Muscle layer of colon (tissue), 2 donors: ENCODE results near the gene NOL9.

Experiments
- H3K27ac ChIP-seq: one replicate; pipeline ENCODE4 v1.7.0; 2013; ENCODE audit warnings: low read depth, mild to moderate bottlenecking, low read length, moderate library complexity
- H3K27me3 ChIP-seq, 2 donors: one replicate each; pipeline ENCODE4 v1.7.0; 2013; ENCODE audit warnings: low read length in 2 of 2, mild to moderate bottlenecking in 2 of 2; ENCODE audit not compliant: insufficient read depth in 2 of 2, control insufficient read depth in 1 of 2
- H3K36me3 ChIP-seq: one replicate; pipeline ENCODE4 v1.7.0; 2013; ENCODE audit warnings: mild to moderate bottlenecking, low read length; ENCODE audit not compliant: insufficient read depth
- H3K4me1 ChIP-seq: one replicate; pipeline ENCODE4 v1.7.0; 2013; ENCODE audit warnings: mild to moderate bottlenecking, low read length; ENCODE audit not compliant: insufficient read depth
- H3K4me3 ChIP-seq, 2 donors: one replicate each; pipeline ENCODE4 v1.7.0; 2013; ENCODE audit warnings: low read length in 2 of 2, low read depth in 1 of 2, mild to moderate bottlenecking in 1 of 2, moderate library complexity in 1 of 2
- H3K9ac ChIP-seq: one replicate; pipeline ENCODE4 v1.7.0; 2013; ENCODE audit warnings: low read length
- H3K9me3 ChIP-seq: one replicate; pipeline ENCODE4 v1.7.0; 2013; ENCODE audit warnings: mild to moderate bottlenecking, low read length
- donor health status: abdominal sarcoma.
- donor health status: Adenocarcinoma of cecum.

Gene NOL9

DNA sequence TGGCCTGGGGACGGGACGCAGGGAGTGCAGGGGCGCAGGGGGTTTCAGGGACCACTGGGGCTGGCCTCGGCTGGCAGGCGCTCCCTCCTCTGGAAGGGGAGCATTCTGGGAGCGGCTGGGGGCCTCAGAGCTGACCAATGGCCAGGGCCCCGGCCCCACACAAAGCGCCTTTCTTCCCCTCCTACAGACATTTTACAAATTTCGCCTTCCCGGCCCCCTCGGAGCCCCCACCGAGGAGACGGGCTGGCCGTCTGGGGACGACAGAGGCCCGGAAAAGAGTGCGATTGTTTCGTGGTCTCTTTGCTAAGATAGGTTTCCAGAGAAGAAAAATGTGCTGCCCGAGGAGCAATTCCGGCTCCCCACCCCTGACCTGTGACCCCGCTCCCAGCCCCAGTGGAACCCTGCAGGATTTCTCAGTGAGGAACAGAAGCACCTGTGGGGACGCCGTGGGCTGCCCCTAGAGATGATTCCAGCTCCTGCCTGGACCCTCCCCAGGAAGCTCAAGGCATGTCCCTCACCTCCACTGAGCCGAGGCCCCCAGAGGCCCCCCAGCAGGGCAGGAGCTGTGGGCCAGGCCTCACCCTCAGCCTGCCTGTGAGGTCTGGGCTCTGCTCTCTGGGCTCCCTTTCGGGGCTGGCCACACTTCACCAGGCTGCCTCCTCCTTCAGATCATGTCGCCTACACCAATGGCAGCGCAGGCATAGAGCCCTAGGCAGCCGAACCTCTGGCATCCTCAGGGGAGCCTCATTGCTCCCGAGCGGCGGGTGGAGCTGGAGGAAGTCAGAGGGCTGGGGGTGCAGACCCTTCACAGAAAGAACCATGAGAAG, 47.9 kb downstream of the NOL9 start:
- H3K9me3 ChIP-seq: no peaks in the 10 kb centered on the region
- H3K9ac ChIP-seq: no peak overlapping the region
- H3K4me3 ChIP-seq: no peak overlapping the region
- H3K27me3 ChIP-seq: peaks cover 0 to 5% of the 10 kb centered on the region in 2 donors
- no peaks in the 10 kb centered on the region for H3K4me1 ChIP-seq
- no peaks in the 10 kb centered on the region for H3K36me3 ChIP-seq
- H3K27ac ChIP-seq: no peak overlapping the region

DNA sequence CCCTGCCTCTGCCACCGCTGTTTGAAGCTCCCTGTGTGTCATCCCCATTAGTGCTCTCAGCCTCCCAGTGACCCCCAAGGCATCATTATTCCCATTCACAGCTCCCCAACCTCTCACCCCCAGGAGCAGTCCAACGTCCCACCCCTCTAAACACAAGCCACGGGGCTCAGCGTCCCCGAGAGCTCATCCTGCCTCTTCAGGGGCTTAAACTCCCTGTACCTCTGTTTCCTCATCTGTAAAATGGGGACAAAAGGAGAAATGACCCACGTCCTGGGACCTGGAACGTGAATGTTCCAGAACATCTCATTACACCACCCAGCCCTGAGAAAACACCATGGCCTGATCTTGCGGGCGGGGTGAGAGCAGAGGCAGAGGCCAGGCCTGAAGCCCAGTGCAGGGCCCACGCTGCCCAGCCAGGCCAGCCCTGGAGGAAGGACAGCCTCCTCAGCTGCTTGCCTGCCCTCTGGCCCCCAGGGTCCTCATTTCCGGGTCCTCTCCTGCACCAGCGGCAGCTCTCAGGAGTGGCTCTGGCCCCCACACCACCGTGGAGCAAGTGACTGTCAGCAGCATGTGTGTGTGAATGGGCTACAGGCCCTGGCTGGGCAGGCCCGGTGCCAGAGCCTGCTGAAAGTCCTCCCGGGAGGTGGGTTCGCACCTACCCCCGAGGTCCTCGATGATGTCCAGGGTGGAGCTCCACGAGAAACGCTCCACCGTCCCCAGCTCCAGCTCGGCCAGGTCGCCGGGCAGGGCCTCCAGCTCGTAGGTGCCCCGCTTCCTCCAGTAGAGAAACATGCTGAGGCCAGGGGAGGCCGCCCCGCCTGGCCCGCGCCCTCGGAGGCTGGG, 48.7 kb downstream of the NOL9 start:
- H3K4me1 ChIP-seq: no peaks in the 10 kb centered on the region
- H3K9me3 ChIP-seq: no peaks in the 10 kb centered on the region
- H3K4me3 ChIP-seq: no peak overlapping the region
- H3K36me3 ChIP-seq: no peaks in the 10 kb centered on the region
- no peak overlapping the region for H3K27ac ChIP-seq
- peaks cover 0 to 5% of the 10 kb centered on the region in 2 donors for H3K27me3 ChIP-seq
- H3K9ac ChIP-seq: no peak overlapping the region

DNA sequence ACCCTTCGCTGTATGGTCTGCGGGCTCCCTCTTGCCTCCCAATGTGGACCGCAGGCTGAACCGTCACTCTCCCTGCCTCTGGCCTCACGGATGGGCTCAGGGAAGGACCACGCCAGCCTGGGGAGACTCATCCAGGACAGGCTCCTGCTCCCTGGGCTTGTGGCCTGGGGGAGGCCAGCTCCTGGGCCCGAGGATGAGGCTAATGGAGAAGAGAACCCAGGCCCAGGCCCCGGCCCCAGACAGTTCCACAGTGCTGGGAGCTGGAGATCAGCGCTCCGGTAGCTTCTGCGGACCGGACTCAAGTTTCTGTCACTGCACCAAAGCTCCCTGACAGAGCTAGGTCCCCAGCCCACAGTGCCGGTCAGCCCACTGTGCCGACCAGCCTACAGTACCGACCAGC, 49.4 kb downstream of the NOL9 start:
- H3K4me1 ChIP-seq: no peaks in the 10 kb centered on the region

DNA sequence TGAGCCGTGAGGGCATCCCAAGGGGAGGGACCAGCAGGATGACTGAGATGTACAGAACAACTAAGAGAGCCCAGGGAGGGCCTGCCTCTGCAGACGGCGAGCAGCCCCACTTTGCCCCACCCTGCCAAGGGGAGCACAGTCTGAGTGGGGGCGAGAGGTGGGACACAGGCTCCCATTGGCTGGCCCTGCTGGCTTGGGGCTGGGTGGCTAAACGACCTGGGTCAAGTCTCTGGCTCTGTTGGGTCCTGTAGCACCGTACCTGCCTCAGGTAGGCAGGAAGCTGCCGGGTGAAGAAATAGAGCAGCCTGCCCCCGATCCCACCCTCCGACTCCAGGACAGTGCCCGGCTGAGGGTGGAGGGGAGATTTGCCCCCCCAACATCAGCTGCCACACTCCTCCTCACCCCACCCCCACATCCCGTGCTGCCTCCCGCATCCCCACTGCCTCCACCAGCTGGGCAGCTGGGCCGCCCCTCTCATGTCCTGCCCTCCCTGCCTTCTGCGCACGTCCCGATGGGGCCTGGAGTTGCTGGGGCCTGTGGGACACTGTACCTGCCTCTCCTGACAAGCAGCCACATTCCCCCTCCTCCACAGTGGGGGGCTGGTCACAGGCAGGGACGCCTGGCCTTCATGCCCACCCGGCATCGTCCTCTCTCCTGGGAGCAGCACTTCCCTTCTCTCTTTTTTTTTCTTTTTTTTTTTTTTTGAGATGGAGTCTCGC, 50.3 kb downstream of the NOL9 start:
- Histone ChIP-seq H3K27ac (no peak overlapping the region), H3K9me3 (no peaks in the 10 kb centered on the region), H3K9ac (no peak overlapping the region), H3K27me3 (peaks cover 0 to 5% of the 10 kb centered on the region in 2 donors), H3K4me1 (no peaks in the 10 kb centered on the region), H3K4me3 (no peak overlapping the region), H3K36me3 (no peaks in the 10 kb centered on the region)

More for the DNA sequence above, 49.4 kb downstream of the NOL9 start:
- no peaks in the 10 kb centered on the region for H3K36me3 ChIP-seq
- H3K27me3 ChIP-seq: peaks cover 0 to 5% of the 10 kb centered on the region in 2 donors
- H3K9ac ChIP-seq: no peak overlapping the region
- no peak overlapping the region for H3K27ac ChIP-seq
- H3K4me3 ChIP-seq: no peak overlapping the region
- no peaks in the 10 kb centered on the region for H3K9me3 ChIP-seq

DNA sequence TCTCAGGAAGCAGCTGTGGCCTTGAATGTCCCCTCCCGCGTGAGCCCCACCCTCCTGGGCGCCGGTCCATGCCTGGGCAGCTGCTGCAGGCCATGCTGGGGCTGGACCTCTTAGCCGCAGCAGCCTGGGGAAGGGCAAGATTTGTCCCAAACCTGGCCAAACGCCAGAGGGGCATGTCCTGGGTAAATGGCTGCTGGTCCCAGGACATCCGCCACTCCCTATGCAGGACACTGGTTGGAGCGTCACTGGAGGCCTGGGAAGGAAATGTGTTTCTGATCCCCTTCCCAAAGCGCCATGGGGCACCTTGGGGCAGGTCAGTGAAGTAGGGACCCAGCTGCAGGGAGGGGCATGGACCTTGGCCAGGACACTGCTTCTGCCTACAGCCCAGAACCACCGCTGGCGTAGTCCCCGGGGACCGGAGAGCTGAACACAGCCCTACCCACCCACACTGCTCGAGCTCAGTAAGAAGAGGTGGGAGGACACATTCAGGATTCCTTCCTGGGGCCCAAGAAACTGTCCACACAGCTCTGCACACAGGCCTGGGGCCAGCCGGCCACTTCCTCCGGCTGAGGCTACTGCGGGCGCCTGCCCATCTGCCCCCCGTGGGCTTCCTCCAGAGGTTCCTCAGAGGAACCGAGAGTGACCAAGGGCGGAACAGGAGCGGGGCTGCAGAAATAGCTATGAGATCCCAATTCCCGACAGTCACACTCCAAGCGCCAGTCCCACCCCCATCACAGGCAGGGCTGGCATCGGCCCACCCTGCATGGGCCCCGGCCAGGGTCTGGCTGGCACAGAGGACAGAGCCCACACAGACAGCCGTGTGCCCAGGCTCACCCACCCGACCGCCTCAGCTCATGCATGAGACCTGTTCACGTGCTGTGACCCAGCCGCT, 52.1 kb downstream of the NOL9 start:
- H3K4me3 ChIP-seq: no peak overlapping the region

DNA sequence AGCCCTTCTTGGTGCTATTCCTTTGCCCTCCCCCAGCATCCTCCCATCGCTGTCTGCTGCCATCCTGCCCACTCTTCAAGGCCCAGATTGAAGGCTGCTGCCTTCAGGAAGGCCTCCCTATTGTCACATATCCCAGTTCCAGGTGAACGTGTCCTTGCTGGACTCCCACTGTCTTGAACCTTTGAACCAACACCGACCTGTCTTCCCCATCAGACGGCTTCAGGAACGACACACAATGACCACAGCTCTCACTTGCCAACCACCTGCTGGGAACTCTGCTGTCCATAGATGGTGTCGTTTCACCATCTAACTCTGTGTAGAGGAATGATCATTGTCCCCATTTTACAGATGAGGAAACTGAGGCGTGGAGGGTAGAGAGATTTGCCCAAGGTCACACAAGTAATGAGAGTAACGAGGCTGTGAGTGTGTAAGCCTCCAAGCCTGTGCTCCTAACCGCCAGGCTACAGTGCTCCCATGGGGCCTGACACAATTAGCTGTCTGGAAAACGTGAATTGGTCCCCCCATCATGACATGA, 53.0 kb downstream of the NOL9 start:
- Histone ChIP-seq H3K27ac (no peak overlapping the region), H3K4me3 (no peak overlapping the region)

More for the DNA sequence above, 52.1 kb downstream of the NOL9 start:
- H3K27ac ChIP-seq: no peak overlapping the region
- no peaks in the 10 kb centered on the region for H3K36me3 ChIP-seq
- no peaks in the 10 kb centered on the region for H3K4me1 ChIP-seq
- no peaks in the 10 kb centered on the region for H3K9me3 ChIP-seq
- no peak overlapping the region for H3K9ac ChIP-seq
- H3K27me3 ChIP-seq: no peaks in the 10 kb centered on the region

DNA sequence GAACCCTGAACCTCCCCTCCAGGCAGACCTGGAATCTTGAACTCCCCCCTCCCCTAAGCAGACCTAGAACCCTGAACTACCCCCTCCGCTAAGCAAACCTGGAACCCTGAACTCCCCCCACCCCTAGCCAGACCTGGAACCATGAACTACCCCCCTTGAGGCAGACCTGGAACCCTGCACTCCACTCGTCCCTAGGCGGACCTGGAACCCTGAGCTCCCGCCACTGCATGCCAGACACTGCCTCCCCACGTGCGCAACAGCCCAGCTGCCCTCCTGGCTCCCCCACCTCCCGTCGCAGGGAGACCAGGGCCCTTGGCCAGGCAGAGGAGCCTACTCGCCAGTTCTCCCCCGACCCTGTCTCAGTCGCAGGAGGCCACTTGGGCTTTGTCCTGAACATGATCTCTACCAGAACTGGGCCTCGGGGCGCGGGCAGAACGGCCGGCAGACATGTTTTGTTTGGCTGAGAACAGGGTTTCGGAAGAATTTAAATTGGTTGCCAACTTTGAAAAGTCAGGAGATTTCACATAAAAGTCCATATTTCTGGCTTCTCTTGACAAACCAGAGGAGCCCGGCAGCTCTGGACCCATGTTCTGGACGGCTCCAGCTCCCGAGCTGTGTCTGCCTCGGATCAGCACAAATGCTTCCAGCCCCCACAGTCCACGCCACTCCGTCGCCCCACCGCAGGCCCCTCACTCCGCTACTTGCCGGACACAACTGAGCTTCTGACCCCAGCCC, 53.6 kb downstream of the NOL9 start:
- peaks cover 5% of the 10 kb centered on the region for H3K4me1 ChIP-seq

More for the DNA sequence above, 53.0 kb downstream of the NOL9 start:
- Histone ChIP-seq H3K9ac (no peak overlapping the region), H3K4me1 (peaks cover 5% of the 10 kb centered on the region), H3K36me3 (no peaks in the 10 kb centered on the region), H3K27me3 (no peaks in the 10 kb centered on the region), H3K9me3 (no peaks in the 10 kb centered on the region)

DNA sequence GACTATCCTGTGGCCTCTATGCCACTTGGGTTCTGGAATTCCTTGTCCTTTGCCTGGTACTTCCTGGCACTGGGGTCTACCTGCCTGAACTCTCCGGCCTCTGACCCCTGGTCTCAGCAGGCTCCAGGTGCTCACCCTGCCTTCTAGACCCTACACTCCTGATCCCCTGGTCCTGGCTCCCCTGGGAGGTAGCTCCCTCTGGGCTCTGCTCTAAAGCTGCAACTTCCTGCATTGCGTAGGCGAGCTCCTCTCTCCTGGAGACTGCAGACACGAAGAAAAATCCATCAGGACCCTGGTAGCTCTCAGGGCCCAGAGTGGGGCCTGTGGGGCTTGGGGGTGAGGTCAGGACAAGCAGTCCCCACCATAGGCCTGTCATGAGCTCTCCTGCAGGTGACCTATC, 55.0 kb downstream of the NOL9 start:
- Histone ChIP-seq H3K9ac (no peak overlapping the region), H3K4me3 (no peak overlapping the region), H3K4me1 (peaks cover 5% of the 10 kb centered on the region), H3K27ac (no peak overlapping the region), H3K36me3 (no peaks in the 10 kb centered on the region), H3K9me3 (no peaks in the 10 kb centered on the region), H3K27me3 (no peaks in the 10 kb centered on the region)

More for the DNA sequence above, 53.6 kb downstream of the NOL9 start:
- Histone ChIP-seq H3K4me3 (no peak overlapping the region), H3K27ac (no peak overlapping the region), H3K9ac (no peak overlapping the region), H3K27me3 (no peaks in the 10 kb centered on the region), H3K9me3 (no peaks in the 10 kb centered on the region), H3K36me3 (no peaks in the 10 kb centered on the region)

DNA sequence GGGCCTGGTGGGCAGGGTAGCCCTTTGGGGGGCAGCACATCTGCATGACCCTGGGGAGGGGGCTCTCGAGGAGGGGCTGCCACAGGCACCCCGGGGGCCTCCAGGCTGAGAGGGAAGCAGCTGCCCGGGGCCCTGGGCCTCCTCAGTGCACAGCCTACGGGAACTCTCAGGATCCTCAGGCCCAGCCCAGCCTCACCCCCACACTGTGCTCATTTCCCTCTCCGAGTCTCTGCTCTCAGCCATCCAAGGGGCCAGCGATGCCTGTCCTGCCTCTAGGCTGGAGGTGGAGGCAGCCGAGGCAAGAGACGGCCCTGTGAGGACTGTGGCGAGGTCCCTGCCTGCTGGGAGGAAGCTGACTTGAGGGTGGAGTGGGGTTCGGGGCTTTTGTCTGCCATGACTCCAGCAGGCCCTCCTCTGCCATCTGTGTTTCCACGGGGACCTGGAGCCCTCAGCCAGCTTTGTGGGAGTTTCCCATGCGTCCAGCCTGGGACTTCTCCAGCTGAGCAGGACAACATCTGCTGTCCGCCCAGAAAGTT, 55.7 kb downstream of the NOL9 start:
- H3K9me3 ChIP-seq: no peaks in the 10 kb centered on the region
- H3K27ac ChIP-seq: no peak overlapping the region
- no peak overlapping the region for H3K9ac ChIP-seq
- H3K4me3 ChIP-seq: no peak overlapping the region
- H3K4me1 ChIP-seq: peaks cover 5% of the 10 kb centered on the region
- no peaks in the 10 kb centered on the region for H3K36me3 ChIP-seq
- no peaks in the 10 kb centered on the region for H3K27me3 ChIP-seq
